Stimulated activated CD4-positive, alpha-beta T cell treated with anti-CD3 and anti-CD28 coated beads, Interleukin-4, amount 100 ng/mL, for 48 hours (primary cell): ENCODE results near the gene AKNA.

Experiments used
- DNase-seq, 2 donors: peaks; one replicate each; pipeline ENCODE4 v3.0.0-alpha.2; 2020; ENCODE audit warnings: low read depth in 2 of 2

The AKNA gene

DNA sequence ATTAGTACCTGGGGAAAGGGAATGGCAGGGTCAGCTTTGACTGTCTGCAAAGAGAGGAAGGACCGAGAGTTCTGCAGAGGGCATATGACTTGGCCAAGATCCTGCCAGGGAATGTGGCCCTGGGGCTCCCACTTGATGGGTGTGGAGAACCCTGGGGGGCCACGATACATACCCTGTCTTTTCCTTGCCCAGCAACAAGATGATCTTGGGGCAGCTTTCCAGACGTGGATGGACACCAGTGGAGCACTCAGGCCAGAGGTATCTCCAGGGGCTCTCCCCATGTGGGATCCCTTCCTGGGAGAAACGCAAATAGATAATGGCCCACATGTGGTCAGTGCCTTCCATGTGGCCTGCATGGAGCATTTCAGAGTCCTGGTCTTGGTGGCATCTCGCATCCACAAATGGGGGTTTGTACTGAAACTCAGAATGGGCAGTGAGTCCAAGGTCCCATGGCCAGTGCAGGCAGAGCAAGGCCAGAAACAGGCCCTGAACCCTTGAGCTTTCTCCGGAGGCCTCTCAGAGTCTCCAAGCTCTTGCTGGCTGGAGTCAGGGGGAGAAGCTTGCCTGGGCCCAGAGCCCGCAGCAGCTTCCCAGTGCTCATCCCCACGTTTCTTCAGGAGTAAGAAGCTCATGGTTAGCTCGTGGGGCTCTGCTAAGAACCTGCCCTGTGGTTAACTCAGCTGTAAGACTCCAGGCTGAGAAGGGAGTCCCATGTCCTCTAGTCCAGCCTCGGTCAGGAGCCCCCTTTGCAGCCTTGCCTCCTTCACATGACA is 83.2 kb downstream of the AKNA start:
- no peak for DNase-seq

DNA sequence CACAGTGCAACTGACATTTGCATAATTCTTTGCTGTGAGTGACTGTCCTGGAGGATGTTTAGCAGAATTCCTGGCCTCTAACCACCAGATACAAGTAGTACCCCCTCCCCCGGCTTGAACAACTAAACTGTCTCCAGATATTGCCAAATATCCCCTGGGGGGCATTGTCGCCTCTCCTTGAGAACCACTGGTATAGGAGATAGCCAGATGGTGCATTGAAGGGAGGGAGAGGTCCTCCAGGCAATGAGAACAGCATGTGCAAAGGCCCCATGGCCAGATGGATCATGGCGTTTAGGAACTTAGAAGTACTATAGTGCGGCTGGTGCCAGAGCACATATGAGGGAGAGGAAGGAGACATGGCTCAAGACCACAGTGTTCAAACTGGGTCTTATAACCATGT is 83.8 kb downstream of the AKNA start:
- no peak for DNase-seq

- no peak for DNase-seq
These were observed 84.2 kb downstream of the AKNA start for GRCh38 chr9:114303571-114303970.

DNA sequence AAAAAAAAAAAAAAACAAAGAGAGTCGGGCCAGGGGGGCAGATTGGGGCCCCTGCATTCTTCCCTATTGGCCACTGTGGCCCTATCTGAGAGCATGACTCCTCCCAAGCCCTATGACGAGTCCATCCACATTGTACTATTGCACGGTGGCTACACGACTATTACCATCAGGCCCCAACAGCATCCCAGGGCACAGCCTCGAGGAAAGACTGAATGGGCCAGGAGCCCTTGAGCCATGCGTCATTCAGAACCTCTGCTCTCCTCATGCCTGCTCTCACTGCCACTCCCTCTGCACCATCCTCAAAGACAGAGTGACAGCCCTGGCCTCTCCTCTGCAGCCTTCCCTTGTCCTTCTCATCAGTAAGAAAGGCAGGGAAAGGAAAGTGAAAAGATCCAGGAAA is 85.1 kb downstream of the AKNA start:
- DNase-seq: no peak

DNA sequence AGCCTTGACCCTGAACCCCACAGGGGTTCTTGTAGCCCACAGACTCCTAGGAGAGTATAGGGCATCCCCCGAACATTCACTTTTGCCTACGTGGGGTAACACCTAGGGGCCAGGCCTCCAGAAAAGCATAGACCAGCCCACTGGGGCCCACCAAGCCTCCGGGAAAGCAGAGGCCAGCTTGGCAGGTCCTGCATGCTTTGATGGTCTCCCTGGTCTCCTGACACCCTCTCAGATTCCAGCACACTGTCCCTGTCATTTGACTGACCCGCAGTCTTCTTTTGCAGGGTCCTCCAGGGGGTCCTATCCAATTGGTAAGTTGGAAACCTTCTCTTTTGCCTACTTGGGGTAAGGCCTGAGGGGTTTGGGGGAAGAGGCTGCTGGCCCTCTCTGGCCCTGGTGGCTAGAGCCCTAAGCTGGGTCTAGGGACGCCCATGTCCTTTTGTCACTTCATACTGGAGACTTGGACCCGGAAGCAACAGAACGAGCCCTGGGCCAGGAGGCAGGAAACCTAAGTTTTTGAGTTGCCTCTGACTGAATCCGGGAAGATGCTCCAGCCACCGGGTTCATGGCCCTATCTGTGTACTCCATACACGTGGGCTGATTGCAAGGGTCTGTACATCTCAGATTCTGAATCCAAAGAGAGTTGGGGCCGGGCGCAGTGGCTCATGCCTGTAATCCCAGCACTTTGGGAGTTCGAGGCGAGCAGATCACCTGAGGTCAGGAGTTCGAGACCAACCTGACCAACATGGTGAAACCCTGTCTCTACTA is 85.8 kb downstream of the AKNA start:
- no peak for DNase-seq

GRCh38 chr9:114300846-114301797 is 86.7 kb downstream of the AKNA start:
- no peak for DNase-seq

DNA sequence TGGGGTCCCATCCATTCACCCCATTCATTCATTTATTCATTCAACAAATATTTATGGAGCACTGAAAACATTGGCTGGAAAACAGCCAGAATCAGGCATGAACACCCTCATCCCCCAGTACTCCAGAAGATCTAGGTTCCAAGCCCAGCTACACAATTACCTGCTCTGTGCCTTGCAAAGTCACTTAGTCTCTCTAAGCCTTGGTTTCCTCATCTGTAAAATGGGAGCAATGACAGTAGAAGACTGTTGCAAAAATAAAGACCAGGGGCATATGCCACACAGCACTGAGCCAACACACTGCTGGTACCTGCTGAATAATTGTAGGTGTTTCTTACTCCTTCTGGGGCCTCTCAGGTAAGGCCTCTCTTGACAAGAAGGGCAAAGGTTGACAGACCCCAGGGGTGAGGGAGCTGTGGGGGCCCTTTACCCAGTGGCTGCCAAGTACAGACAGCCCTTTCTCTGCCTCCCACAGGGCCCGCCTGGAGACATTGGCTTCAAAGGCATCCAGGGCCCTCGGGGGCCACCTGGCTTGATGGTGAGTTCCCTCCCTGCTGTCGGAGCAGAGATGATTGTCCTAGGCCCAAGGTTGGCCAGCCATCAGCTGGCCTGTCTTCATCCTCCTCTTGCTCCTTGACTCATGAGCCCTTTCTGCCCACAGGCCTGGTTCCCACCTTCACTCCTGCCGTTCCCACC is 87.5 kb downstream of the AKNA start:
- no peak for DNase-seq

DNA sequence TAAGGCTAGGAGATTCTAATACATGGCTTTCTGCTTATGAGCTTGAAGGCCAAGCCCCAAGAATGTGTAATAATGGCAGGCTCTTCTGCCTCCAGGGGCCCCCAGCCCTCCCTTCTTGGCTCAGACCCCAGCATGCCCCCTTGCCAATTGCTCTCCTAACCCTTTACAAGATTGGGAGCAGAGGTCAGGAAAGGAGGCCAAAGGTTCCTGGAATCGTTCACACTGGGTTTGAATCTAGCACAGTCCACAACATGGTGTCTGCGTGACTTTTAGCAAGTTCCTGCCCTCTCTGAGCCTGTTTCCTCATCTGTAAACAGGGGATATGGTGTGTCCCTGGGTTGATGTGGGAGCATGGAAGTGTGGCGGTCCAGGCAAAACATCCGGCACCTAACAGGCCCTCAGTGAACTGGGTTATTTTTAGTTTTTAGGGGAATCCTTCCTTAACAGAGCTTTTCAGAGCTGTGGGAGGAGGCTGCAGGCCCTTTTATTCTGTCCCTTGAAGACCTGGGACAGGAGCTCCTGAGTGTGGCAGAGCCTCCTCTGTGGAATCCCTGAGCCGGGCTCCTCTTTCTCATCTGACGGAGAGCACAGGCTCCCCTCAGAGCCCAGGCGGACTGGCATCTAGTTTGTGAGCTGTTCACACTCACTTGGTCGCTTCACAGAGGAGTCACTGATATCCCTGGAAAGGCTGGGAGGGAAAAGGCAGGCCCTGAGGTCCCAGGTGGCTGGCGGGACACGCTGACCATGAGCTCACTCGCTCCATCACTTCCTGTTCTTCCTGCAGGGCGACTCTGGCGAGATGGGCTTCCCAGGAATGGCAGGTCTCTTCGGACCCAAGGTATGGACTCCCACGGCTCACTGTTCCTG is 88.3 kb downstream of the AKNA start:
- DNase-seq: no peak

- DNase-seq: no peak
These were observed 91.4 kb downstream of the AKNA start for GRCh38 chr9:114296338-114296737.

- no peak for DNase-seq
These were observed 93.1 kb downstream of the AKNA start for GRCh38 chr9:114294664-114295063.

GRCh38 chr9:114291886-114292590 is 95.7 kb downstream of the AKNA start:
- DNase-seq: no peak

- DNase-seq: peak; percentile 45 to 77
These were observed 96.7 kb downstream of the AKNA start for GRCh38 chr9:114291064-114291474.

DNA sequence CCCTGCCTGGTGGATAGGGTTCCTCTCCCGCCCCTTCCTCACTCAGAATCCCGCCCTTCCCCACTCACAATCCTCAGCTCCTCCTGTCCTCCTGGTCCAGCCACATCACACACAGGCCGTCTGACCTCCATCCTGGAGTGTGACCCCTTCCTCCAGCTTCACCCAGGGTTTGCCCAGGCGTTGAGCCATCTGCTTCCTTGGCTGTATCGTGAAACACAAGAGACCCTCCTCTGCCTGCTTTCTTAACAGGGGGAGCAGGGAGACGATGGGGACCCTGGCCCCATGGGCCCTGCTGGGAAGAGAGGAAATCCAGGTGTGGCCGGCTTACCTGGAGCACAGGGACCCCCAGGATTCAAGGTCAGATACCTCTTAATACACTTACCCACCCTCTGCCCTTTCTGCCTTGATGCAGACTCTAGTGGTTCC is 97.2 kb downstream of the AKNA start:
- no peak for DNase-seq

- no peak for DNase-seq
These were observed 98.0 kb downstream of the AKNA start for GRCh38 chr9:114289571-114290481.

DNA sequence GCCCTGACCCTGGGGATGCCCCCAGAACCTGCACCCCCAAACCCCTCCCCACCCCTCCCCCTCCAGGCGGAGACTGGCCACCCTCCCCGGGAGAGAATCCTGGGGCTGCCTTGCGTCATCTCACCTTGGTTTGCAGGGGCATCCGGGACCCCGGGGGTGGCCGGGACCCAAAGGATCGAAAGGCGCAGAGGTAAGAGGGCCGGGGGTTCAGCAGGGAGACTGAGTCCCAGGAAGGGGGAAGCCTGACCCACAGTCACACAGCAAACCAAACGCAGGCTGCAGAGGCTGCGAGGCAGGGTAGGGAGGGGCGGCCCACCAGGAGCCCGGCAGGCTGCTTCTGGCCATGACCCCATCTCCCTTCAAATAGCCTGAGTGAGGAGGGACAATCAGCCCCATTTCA is 98.7 kb downstream of the AKNA start:
- DNase-seq: no peak

DNA sequence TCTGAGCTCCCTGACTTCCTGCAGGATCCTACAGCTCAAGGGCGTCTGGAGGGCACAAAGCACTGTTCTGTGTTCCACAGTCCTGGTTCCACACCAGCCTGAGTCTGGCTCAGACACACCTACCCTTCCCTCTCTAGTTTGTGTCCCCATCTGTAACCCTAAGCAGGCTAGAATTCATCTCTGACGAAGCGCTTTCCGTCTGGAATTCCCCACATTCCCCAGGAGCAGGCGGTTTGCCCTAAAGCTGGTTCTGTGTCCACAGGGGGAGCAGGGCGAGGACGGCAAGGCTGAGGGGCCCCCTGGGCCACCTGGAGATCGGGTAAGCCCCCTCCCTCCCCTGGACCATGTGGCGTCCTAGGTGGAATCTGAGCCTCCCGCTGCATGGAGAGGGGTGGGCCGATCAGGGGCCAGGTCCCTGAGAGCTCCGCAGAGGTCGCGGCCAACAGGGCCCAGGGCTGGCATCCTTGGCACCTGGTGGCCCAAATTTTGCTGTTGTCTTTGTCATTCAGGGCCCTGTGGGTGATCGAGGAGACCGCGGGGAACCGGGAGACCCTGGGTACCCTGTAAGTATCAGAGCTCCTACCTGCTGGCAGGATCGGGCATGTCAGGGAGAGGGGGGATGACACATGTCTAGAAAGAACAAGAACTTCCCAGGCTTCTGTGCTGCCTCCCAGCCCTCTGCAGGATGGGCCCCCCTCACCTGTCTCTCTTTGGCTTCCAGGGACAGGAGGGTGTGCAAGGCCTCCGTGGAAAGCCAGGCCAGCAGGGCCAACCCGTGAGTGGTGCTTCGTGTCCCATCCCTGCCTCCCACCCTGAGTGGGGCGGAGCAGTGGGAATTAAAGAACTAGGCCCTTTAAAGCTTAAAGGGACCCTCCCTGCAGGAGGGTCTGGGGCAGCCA is 99.3 kb downstream of the AKNA start:
- no peak for DNase-seq

GRCh38 chr9:114287763-114288192 is 100.0 kb downstream of the AKNA start:
- no peak for DNase-seq
